ENCODE data around the gene GLB1L2.

GLB1L2 gene

DNA sequence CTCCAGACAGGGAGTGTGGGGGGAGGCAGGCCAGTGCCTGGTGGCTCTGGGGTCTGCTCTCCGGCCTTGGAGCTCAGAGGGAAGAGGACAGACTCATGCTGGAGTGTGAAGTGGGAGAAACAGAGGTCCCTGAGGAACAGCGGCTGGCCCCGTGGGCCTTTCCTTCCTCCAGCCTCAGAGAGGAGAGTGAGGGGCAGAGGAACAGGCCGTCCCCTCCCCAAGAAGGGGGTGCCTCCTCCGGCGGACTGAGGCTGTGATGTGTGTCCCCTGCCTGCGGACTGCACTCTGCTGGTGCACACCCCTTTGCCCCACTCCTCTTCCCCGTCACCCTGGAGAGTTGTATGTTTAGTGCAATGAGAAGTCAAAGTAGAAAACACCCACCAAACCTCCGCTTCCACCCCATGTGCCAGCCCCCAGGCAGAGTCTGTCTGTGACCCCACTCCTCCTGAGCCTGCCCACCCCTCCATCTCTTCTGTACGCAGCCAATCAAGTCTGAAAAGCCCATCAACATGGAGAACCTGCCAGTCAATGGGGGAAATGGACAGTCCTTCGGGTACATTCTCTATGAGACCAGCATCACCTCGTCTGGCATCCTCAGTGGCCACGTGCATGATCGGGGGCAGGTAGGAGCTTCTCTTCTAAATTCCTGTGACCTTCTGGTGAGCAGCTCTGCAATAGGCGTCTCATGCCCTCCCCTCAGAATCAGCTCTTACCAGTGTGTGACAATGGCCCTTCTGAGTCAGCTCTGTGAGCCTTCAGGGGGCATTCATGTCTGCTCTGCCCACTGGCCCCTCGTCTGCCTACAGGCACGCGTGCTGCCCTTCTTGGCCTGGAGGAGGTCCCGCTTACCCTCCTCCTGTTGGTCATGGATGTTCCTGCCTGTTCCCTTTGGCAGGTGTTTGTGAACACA, 39.0 kb downstream of the GLB1L2 start:
- DNase-seq: no peak

GRCh38 chr11:134371436-134372185, 39.8 kb downstream of the GLB1L2 start:
- DNase-seq: no peak

DNA sequence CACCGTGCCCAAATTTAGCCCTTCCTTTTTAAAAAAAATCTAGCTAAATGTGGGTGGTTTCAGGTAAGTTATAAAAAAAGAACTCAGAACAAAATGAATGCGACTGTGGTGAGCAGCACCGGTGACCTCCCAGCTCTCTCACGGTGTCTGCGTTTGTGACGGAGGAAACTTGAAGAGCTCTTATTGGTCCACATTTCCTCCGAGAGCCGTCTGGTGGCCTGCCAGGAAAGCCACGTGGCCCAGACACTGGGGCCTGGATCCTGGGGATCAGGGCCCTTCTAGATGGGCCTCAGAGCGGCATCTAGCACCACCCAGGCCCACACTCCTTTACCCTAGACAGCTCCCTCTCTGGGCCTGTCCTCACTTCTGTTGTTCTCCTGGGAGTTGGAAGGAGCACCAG, 40.7 kb downstream of the GLB1L2 start:
- no peak for DNase-seq

DNA sequence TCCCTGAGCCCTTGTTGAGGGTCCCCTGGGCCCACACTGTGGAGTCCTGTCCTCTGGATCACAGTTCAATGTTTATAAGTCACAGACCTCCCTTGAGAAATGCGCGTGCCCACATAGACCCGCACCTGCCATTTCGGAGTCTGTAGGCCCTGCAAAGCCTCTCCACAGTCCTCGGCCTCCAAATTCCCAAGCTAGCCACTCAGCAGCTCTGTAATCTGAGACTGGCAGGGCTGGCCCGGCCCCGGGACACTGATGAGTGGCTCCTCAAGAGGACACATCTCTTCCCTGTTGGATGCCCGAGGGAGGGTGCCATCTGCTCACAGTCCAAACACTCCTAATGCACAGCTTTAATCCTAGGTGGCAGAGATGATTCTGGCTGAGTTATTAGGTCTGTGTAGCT, 41.2 kb downstream of the GLB1L2 start:
- no peak for DNase-seq

DNA sequence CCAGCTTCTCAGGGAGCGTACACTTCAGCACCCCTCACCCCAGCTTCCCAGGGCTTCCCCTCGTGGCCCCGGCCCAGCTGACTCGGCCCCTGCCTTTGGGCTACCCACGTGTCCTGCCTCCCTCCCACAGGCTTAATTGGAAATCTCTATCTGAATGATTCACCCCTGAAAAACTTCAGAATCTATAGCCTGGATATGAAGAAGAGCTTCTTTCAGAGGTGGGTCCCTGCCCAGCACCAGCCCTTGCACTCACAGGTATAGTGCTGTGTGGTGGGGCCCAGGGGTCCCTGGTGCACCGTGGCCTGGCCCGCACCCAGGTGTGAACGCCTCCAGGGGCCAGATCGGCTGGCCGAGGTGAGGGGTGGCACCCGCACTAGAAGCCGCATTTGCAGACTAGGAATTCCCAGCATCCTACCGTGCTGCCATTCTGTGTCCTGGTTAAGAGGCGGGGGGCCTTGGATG, 41.8 kb downstream of the GLB1L2 start:
- no peak for DNase-seq

DNA sequence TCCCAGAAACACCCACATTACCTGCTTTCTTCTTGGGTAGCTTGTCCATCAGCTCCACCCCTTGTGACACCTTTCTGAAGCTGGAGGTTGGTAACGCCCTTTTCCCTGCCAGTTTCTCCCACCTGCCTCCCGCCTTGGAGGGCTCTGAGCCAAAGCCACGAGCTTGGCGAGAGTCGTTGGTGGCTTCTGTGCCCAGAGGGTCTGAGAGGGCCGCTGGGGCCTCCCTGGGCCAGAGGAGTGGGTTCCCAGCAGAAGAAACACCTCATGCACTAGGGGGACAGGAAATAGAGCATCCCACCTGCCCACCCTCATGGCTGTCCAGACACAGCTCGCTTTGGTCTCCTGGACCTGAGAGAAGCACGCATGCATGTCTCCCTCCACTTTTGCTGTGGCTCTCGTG, 42.4 kb downstream of the GLB1L2 start:
- no peak for DNase-seq

DNA sequence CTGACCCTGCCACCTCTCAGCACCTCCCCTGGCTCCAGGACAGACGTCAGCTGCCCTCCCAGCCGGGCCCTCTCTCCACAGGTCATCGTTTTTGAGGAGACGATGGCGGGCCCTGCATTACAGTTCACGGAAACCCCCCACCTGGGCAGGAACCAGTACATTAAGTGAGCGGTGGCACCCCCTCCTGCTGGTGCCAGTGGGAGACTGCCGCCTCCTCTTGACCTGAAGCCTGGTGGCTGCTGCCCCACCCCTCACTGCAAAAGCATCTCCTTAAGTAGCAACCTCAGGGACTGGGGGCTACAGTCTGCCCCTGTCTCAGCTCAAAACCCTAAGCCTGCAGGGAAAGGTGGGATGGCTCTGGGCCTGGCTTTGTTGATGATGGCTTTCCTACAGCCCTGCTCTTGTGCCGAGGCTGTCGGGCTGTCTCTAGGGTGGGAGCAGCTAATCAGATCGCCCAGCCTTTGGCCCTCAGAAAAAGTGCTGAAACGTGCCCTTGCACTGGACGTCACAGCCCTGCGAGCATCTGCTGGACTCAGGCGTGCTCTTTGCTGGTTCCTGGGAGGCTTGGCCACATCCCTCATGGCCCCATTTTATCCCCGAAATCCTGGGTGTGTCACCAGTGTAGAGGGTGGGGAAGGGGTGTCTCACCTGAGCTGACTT, 43.2 kb downstream of the GLB1L2 start:
- no peak for DNase-seq

DNA sequence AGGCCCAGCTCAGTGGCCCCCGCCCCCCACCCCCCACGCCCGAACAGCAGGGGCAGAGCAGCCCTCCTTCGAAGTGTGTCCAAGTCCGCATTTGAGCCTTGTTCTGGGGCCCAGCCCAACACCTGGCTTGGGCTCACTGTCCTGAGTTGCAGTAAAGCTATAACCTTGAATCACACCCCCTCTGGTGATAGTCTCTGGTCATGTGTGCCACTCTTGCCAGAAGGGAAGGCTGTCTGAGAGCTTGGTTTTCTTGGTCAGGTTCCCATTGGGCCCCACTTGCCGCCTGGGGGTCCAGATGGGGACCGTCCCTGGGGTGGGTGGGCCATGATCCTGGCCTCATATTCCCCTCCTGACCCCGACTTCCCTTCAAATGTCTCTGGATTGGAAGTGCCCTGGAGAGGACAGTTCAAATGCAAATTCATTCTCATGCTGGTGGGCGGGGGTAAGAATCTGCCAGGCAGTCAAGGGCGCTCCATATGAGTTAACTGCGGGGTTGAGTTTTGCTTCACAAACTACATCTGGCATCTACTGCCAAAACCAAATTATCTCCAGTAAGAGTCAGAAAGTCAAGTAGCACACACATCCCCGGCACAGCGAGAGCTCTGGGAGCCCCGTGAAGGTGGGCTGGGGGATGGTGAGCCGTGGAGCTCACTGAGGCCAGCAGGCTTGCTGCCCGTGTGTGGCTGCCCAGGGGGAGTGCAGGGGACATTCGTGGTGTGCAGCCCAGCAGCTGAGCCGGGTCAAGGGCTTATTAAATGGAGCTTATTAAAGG, 44.5 kb downstream of the GLB1L2 start:
- DNase-seq: no peak

- no peak for DNase-seq
Observed at GRCh38 chr11:134377876-134378275, 46.1 kb downstream of the GLB1L2 start.

DNA sequence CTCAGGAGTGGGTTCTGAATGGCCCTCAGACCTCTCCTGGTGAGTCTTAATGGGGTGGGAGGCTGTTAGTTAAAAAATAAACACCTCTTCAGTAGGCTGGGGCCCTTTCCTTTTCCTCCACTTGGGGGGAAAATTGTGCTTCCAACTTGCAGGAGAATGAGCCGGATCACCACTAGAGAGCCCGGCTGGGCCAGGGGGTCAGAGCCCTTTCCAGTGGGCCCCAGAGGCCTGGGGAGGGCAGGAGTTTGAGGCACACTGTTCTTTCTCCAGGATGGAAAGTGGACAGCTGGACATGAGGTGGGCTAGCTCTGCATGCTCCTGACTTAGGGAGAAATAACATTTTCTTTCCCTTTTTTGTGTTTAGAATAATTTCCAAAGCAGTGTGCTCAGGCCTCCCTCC, 47.5 kb downstream of the GLB1L2 start:
- no peak for DNase-seq

DNA sequence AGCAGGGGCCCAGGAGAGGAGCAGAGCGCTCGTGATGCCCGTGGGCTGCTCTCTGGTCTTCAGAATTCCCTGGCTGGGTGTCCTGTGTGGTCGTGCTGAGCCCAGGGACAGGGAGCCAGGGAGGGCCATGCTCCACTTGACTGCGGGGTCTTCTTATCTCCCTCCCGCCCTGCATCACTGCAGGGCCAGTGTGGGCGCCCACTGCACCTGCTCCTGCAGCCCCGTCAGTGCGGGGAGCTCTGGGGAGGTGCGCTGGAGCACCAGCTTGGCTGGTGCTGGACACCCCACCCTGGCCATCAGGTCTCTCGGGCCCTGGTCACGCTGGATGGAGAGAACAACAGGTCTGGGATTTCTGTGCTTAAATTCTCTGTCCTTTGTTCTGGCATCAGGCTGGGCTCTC, 48.4 kb downstream of the GLB1L2 start:
- DNase-seq: no peak

DNA sequence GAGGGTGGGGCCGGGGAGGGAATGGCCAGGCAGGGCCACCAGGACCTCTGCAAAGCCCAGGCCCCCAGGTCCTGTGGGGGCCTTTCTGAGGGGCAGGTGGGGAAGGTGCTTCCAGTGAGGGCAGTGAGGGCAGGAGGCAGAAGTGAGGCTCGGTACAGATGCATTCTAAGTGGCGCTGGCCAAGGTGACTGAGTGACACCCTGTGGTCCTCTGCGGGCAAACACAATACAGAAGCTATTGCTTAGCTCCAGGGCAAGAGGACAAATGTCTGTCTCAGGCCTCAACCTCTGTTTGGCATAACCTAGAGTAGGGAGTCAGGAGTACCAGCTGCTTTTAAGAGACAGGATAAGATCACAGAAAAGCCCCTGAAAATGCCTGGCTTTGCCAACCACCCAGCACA, 49.0 kb downstream of the GLB1L2 start:
- no peak for DNase-seq

GRCh38 chr11:134382257-134382656, 50.5 kb downstream of the GLB1L2 start:
- no peak for DNase-seq

DNA sequence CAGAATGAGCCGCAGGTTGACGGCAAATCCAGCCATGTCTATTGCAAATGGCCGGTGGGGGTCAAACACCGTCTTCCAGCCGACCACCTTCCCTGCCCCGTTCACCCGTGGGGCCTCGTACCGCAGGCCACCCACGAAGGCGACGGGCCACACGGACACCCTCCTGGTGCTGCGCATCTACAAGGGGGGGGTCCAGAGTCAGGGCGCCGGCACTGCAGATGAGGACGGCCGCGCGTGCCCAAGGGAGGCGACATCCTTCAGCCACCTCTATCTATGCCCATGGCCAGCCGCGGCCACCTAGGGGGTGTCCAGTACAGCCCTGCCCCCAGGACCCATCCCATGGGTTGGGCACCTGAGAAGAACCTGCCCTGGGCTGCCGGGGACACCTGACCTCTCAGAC, 51.0 kb downstream of the GLB1L2 start:
- DNase-seq: no peak

GRCh38 chr11:134383576-134384221, 51.9 kb downstream of the GLB1L2 start:
- DNase-seq: no peak

GRCh38 chr11:134384406-134384805, 52.6 kb downstream of the GLB1L2 start:
- no peak for DNase-seq

- no peak for DNase-seq
Observed at GRCh38 chr11:134385171-134385570, 53.4 kb downstream of the GLB1L2 start.

GRCh38 chr11:134385774-134386565, 54.2 kb downstream of the GLB1L2 start:
- DNase-seq: no peak

DNA sequence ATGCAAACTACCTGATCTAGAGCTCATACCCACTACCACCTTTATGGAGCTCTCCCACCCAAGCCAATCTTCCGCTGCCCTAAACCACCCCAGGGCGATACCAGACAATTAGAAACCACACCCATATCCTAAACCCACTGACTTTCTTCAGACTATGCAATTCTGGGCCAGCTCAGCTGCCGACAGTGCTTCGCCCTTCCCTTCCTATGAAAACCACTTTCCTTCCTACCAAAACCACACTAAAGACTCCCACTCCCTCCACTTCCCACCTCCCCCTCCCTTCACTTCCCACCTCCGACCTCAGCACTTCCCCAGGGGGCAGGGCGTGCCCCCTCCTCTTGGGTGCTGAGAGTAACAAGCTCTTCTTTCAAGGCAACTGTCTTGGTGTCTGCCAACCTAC, 55.2 kb downstream of the GLB1L2 start:
- DNase-seq: no peak

GRCh38 chr11:134387501-134387900, 55.7 kb downstream of the GLB1L2 start:
- no peak for DNase-seq

- no peak for DNase-seq
Observed at GRCh38 chr11:134388590-134388989, 56.8 kb downstream of the GLB1L2 start.

Data from T-helper 9 cell (primary cell).